Skin epidermis (tissue), 12 donors: ENCODE results near the gene PSMA5.
"Not testable (repeated sequence)": the region's sequence is repeated elsewhere in the genome, so short reads cannot be mapped to it uniquely, and the experiment has no call there.

Experiments used
- H3K27ac ChIP-seq, 21 experiments: fragments of 200-600 bp; sonication (generic) in 11 of 21; one replicate each; pipeline ENCODE4 v1.5.0; 2020; ENCODE audit warnings: mild to moderate bottlenecking in 3 of 21, inconsistent platforms in 2 of 21, moderate library complexity in 2 of 21
- H3K4me3 ChIP-seq, 7 experiments: fragments of 200-600 bp; sonication (generic) in 2 of 7; one replicate each; pipeline ENCODE4 v1.5.0; 2020; ENCODE audit warnings: inconsistent platforms in 2 of 7, mild to moderate bottlenecking in 2 of 7, moderate library complexity in 1 of 7

Gene PSMA5

DNA sequence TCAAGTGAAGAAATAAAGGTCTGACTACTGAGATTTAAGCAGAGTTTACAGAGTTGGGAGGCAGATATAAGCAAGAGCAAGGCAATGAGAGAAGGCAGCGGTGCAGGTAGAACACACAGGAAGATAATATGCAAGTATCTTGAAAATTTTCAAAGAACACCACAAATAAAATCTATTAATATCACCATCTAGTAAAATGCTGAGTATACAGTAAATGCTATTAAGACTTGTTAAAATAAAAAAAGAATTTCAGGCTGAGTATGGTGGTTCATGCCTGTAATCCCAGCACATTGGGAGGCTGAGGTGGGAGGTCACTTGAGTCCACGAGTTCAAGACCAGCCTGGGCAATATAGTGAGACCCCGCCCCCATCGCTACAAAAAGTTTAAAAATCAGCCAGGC is 48.5 kb downstream of the PSMA5 start:
- H3K27ac ChIP-seq = no peak overlapping the region
- H3K4me3 ChIP-seq = no peak overlapping the region

DNA sequence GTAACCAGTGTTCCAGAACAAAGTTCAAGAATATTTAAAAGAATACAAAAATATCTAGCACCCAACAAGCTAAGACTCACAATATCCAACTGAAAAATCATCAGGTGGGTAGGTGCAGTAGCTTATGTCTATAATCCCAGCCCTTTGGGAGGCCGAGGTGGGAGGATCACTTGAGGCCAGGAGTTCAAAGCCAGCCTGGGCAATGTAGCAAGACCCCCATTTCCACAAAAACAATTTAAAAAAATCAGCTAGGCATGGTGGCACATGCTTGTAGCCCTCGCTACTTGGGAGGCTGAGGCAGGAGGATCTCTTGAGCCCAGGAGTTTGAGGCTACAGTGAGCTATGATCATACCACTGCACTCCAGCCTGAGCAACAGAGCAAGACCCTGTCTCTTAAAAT is 52.6 kb downstream of the PSMA5 start:
- H3K4me3 ChIP-seq, H3K27ac ChIP-seq: not testable (repeated sequence)

DNA sequence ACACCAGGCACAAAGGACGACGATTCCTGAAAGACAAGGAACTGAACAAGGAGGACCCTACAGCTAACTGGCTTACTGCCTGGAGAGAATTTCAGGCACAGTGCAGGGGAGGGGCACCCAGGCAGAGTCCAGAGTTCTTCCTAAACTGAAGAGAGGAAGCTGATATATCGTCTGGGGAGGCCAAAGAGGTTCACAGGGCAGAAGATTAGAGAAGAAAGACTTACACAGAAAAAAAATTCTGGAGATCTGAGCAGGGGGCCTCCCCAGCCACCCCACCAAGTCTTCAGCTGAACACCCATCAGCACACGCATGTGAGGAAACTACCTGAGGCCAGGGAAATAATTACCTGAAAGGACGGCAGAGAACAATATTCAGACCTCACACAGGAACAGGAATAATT is 53.1 kb downstream of the PSMA5 start:
- Histone ChIP-seq H3K4me3 (no peak overlapping the region), H3K27ac (no peak overlapping the region)

DNA sequence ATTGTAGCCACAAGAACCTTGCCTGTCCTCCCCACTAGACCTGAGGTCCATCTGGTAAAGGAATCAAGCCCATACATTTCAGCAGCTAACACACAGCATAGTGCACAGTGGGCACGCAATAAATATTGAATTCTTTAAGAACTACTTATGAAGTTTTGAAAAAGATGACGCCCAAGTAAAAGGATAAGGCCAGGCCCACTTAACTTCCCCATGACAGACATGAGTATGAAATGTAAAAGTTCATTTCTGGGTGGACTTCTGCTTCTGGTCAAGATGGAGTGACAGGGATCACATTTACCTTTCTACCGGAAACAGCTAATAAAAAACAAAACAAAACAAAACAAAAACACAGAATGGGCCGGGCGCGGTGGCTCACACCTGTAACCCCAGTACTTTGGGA is 54.0 kb downstream of the PSMA5 start:
- no peak overlapping the region for H3K4me3 ChIP-seq
- peak overlapping the region in 8 of 21 experiments; percentile 17 to 80 (median 58) for H3K27ac ChIP-seq

DNA sequence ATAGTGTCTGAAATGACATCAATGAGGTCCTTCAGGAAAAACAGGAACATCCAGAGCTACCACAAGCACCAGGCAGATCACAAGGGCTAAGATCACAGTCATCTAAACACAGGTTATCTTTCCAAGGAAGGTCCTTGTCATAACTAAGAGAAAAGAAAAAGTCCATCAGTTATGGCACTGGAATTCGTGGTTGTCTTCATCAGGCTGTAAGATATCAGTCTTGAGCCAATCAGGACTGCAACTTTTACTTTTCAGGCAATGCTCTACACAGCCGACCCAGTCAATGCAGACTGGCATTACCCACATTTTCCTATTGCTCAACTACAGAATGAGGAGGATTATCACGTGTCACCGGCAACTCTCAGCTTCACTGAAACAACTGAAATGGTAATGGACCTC is 54.9 kb downstream of the PSMA5 start:
- H3K4me3 ChIP-seq = no peak overlapping the region
- H3K27ac ChIP-seq = peak overlapping the region in 17 of 21 experiments; percentile 9 to 80 (median 48)

DNA sequence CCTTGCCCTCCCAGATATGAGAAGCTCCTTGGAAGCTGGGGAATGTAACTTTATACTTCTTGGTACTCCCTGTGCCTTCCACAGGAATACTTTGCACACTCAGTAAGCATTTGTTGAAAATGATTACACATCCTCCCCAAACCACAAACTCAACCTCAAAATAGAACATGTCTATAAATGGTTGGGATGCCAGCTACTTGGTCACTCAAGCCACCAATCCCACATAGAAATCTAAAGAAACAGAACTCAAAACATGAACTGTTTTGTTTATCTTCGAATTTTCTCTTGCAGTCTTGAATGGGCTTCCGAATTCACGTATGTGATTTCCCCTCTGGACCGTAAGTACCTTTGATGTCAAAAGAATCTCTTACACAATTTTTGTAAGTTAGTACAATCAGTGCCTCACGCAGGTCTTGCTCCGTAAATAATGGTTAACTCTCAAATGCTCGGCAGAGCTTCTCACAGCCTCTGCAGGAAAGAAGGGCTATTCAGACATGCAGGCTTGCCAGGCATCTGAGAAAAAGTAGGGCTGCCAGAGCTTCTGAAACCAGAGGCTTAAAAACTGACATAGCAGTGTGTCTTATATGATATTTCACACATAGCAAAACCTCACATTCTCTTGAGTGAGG is 55.4 kb downstream of the PSMA5 start:
- H3K27ac ChIP-seq = peak overlapping the region in 18 of 21 experiments; percentile 9 to 80 (median 47)
- no peak overlapping the region for H3K4me3 ChIP-seq

DNA sequence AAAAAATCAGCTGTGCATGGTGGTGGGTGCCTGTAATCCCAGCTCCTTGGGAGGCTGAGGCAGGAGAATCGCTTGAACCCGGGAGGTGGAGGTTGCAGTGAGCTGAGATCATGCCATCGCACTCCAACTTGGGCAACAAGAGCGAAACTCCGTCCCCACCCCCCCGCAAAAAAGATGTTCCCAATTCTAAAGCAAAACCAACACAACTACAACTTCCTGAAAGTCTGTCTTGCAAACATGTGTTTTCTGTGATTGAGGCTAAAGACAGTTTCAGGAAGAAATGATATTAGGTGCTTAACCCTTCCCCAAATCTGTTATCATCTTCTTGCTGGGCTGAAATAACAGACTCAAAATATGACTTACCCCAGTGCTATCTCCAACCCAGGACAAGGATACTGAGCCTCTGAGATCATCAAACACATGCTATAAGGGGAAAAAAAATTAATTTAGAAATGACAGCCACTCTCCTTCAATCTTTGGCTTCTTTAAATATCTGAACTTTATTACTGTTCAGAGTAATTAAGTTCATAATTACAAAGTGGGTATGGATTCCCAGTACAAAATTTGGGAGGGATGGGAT is 57.0 kb downstream of the PSMA5 start:
- Histone ChIP-seq H3K4me3 (no peak overlapping the region), H3K27ac (peak overlapping the region in 3 of 21 experiments; percentile 2 to 49 (median 38))

DNA sequence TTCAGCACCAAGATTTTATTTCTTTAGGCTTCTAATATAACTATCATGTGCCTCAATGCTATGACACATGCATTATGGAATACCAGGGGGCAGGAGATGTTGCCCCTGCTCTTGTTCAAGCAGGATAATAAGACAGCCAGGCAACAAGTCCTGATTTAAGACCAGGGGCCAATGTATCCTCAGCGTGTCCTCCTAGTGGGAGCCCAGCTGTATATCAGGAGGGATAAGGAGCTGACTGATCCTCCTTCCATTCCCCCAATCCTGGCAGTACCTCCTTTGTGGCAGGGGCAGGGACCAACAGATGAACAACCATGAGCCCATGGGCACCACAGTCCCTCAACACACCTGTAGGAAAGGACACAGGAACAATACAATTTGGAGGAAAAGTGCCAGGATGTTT is 57.8 kb downstream of the PSMA5 start:
- Histone ChIP-seq H3K27ac (peak overlapping the region in 3 of 21 experiments; percentile 2 to 49 (median 38)), H3K4me3 (no peak overlapping the region)

DNA sequence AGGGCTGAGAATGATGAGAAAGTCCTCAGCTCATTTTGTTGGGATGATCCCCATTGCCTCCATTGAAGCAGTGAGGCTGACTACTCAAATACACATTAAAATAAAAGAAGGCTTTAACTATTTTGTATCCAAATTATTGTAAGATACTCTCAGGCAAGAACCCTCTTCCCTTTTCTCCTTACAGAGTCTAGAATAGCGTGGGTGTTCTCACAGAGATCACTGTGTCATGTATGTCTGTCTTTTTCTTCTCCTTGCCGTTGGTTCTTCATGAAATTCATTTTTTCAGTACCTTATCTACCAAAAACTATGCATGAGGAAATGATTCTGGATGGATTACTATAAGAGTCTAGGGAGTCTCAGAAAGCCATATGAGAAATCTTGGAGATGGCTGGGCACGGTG is 58.6 kb downstream of the PSMA5 start:
- H3K27ac ChIP-seq = no peak overlapping the region
- H3K4me3 ChIP-seq = no peak overlapping the region

DNA sequence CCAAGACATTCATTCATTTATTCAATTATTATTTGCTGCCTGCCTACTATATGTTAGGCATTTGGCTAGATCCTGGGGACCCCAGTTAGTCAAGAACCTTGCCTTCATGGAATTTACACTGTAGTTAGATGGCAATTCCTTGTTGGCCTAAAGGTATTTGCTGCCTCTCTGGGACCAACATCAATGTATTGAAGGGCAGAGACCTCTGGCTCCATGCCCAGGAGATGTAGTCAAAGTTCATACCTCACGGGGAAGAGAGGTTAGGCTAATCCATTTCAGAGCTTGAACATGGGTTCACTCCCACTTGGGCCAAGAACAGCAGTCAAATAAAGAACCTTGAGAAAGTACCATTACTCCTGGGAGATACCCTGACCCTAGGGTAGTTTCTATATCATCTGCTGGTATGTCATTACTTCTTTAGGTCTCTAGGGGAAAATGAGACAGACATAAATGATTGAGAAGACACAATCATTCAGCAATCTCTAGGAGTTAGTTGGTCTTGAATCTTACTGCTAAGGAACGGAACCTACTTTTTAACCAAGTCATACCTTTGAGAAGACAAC is 60.5 kb downstream of the PSMA5 start:
- Histone ChIP-seq H3K4me3 (no peak overlapping the region), H3K27ac (no peak overlapping the region)

DNA sequence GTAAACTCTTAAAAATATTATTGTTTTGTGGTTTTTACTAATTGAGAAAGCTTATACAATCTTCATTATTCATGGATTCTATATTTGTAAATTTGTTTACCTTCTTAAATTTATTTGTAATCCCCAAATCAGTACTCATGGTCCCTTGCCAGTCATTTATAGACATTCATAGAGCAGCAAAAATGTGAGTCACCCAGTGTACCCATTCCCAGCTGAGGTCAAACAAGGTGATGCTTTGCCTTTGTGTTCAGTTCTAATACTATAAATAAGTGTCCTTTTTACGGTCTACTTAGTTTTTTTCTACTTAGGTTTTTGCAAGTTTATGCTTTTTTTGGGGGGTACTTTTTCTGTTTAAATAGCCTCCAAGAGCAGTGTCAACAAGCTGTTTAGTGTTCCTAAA is 64.6 kb downstream of the PSMA5 start:
- no peak overlapping the region for H3K4me3 ChIP-seq
- no peak overlapping the region for H3K27ac ChIP-seq

DNA sequence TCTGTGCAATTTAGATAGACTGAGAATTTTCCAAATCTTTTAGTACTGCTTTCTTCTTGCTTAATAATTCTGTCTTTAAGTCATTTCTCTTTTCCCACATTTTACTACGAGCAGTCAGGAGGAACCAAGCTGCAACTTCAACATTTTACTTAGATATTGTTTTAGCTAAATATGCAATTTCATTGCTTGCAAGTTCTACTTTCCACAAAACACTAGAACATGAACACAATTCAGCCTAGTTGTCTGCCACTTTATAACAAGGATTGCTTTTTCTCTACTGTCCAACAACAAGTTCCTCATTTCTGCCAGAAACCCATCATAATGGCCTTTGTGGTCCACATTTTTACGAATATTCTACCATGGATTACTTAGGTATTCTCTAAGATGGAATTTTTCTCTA is 65.2 kb downstream of the PSMA5 start:
- Histone ChIP-seq H3K27ac (no peak overlapping the region), H3K4me3 (no peak overlapping the region)

DNA sequence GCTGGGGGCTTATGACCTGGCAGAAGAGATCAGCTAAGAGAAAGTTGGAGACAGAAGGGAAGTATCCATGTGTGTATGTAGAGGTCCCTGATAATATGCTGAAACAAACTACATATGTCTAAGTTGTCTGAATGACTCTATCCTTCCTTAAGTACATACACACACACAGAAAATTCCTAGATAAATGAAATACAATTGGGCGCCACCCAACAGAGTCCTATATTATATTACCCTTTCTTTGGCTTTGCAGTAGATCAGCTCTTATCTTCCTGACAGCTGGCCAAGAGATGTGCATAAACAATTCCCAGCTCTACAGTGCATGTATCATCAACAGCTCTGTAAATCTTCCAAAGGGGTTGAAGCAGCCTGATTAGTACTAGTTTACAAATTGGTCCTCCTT is 68.6 kb downstream of the PSMA5 start:
- Histone ChIP-seq H3K27ac (no peak overlapping the region), H3K4me3 (no peak overlapping the region)

DNA sequence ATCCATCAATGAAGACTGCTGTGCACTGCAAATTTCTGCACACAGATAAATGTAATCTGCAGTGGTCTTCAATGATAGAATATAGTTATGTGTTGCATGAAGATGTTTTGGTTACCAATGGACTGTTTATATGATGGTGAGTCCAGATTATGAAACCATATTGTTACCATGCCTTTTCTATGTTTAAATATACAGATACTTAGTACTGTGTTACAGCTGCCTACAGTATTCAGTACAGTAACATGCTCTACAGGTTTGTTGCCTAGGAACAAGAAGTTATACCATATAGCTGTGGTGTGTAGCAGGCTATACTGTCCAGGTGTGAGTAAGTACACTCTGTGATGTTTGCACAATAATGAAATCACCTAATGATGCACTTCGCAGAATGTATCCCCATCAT is 69.3 kb downstream of the PSMA5 start:
- no peak overlapping the region for H3K27ac ChIP-seq

DNA sequence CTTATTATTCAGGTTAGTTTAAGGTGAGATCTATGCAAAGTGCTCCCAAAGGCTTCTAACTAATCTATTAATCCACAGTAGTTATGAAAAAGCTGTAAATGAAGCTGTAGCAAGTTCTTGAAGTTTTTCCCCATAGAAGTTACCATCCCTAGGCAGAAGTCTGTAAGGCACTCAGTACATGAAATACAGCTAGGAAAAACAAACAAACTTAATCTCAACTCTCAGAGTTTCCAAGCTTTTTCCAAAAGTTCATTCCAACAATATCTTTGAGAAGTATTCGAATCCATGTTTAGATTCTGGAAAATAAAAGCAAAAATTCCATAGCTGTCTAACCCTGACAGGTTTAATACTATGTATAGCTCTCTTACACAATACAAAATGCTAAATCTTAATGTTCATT is 69.7 kb downstream of the PSMA5 start:
- no peak overlapping the region for H3K4me3 ChIP-seq
- H3K27ac ChIP-seq = no peak overlapping the region

More for the DNA sequence above, 69.3 kb downstream of the PSMA5 start:
- H3K4me3 ChIP-seq = no peak overlapping the region

DNA sequence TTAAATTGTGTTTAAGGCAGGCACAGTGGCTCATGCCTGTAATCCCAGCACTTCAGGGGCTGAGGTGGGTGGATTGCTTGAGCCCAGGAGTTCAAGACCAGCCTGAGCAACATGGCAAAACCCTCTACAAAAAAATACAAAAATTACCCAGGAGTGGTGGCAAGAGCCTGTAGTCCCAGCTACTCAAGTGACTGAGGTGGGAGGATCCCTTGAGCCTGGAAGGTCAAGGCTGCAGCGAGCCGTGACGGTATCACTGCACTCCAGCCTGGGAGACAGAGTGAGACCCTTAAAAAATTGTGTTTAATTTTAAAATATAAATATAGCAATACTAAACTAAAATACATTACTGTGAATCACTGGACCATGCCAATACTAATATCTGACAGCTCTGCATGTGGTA is 71.3 kb downstream of the PSMA5 start:
- no peak overlapping the region for H3K27ac ChIP-seq
- H3K4me3 ChIP-seq = no peak overlapping the region

DNA sequence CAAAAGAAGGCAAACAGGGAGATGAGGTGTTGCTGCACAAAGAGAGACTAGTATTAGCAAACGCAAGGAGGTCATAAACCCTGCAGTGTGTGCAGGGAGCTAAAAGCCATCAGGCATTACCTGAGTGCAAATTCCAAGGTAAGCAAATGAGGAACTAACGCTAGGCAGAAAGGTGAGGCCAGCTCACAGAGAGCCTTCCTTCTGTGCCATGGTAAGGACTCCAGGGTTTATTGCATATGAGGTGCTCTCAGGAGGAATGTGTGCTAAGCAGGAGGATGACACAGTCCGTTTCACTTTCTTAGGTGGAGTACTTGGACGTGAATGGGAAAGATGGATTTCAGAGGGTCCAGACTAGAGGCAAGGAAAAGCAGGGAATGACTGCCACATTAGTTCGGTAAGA is 74.8 kb downstream of the PSMA5 start:
- Histone ChIP-seq H3K27ac (no peak overlapping the region), H3K4me3 (no peak overlapping the region)

DNA sequence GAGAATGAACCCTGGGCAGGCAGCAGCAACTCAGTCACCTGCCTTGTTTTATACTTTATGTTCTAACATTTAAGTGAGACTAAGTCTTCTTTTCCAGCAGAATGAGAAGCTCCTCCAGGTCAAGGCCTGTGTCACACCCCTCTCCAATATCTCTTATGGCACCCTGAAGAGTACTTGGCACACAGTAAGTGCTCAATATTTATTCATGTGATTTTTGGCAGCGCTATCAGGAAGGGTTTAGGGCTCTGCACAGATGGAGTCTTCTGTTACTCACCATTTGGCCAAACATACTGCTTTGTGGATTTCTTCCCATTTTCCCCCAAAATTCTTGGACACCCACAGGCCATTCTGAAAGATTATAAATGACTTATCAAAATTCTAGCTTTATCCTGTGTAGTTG is 75.6 kb downstream of the PSMA5 start:
- H3K27ac ChIP-seq = no peak overlapping the region

DNA sequence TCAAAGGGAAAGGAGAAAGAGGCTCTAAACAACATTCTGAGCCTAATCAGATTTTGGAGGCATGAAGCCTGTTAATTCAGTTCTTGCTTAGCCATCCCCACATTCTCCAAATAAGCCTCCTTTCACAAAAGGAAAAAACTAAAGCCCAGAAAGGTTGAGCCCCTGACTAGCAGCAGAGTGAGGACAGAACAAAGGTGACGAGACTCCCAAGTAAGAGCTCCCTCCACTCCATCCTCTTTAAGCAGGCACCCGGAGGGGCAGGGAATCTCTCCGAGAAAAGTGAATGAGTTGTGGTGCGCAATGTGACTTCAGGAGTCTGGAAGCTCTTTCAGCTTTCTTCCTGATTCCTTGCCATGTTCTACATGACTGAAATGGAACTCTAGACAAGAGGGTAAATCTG is 76.1 kb downstream of the PSMA5 start:
- no peak overlapping the region for H3K27ac ChIP-seq
- H3K4me3 ChIP-seq = no peak overlapping the region

More for the DNA sequence above, 75.6 kb downstream of the PSMA5 start:
- no peak overlapping the region for H3K4me3 ChIP-seq
